Peyer's patch (tissue), 4 donors: Measurements from ENCODE around the gene MZB1.
"Not testable (repeated sequence)": the region's sequence is repeated elsewhere in the genome, so short reads cannot be mapped to it uniquely, and the experiment has no call there.

Experiments
- CTCF ChIP-seq, 6 experiments: fragments of 450-650 bp in 4 of 6; fragments of 200-600 bp in 2 of 6; sonication (generic) in 1 of 6; IDR thresholded peaks; one replicate each; pipeline ENCODE4 v1.5.1; 2017 to 2019; ENCODE audit warnings: antibody characterized with exemption in 6 of 6, mild to moderate bottlenecking in 3 of 6, moderate library complexity in 1 of 6
- POLR2A ChIP-seq, 2 donors: fragments of 450-650 bp; IDR thresholded peaks; one replicate each; pipeline ENCODE4 v1.5.1; 2017; ENCODE audit warnings: antibody characterized with exemption in 2 of 2, mild to moderate bottlenecking in 2 of 2, moderate library complexity in 2 of 2

- TF ChIP-seq CTCF, POLR2A (IDR thresholded peaks at IDR 0.05): not testable (repeated sequence)
Measured at GRCh38 chr5:139347863-139348262, 41.9 kb downstream of the MZB1 start.
